ENCODE results near the gene CBY3.
"Not testable (repeated sequence)": the region's sequence is repeated elsewhere in the genome, so short reads cannot be mapped to it uniquely, and the experiment has no call there.

DNA sequence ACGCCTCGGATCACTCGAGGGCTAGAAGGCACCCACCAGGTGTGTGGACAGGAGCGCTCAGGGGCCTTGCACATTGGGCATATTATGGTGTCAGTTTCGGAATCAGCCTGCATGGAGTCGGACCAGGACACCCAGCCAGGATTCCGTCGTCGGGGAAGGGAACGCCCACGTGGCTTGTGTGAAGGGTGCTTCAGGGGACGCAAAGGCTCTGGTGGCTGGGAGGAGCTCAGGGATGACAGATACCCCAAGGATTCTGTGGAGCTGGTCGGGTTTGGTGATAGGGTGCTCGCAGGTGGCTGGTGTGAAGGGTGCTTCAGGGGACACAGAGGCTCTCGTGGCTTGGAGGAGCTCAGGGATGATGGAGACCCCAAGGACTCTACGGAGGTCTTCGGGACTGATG lies 38.2 kb downstream of the CBY3 start:
- not testable (repeated sequence) for TF ChIP-seq POLR2A (IDR thresholded peaks at IDR 0.05); EP300 (IDR thresholded peaks at IDR 0.05; ENCODE audit: low read depth)

Measured in transverse colon (tissue), 1 donor.